GM12878 (cell line): ENCODE measurements around the gene PSMA7. TPM values are rescaled to one million over a fixed set of nuclear protein-coding genes. Genes with fewer than 3 reads are reported as not detected.

ENCODE experiments used
- ATAC-seq: fragments of 200-7000 bp; cut with Tn5 transposase; 3 replicates; pipeline ENCODE4 v1.9.1; 2020; ENCODE audit warnings: mild to moderate bottlenecking, moderate library complexity
- BruUV-seq: library from RNA; stranded (reverse); fragments of 400-500 nt; replicated peaks from 2 replicates; lab custom pipeline; 2021; lab: Mats Ljungman, UMichigan
- CTCF ChIA-PET: fragments of 300-600 bp; sonication (Branson Sonifier 250); formaldehyde crosslinking; extraction: SDS; loops from one replicate; lab custom pipeline; 2021; ENCODE audit warnings: inconsistent platforms; lab: Yijun Ruan, JAX
- POLR2A ChIA-PET: fragments of 350-600 bp; formaldehyde crosslinking; extraction: SDS; loops from one replicate; lab custom pipeline; 2021; ENCODE audit warnings: inconsistent platforms; lab: Charles Lee
- RAD21 ChIA-PET: fragments of 300-600 bp; sonication (Branson Sonifier 250); formaldehyde crosslinking; loops from one replicate; lab custom pipeline; 2023; ENCODE audit warnings: antibody characterized with exemption; ENCODE audit not compliant: unreplicated experiment; lab: Charles Lee
- SMC1A ChIA-PET: fragments of 300-600 bp; sonication (Branson Sonifier 250); formaldehyde crosslinking; loops from one replicate; lab custom pipeline; 2023; ENCODE audit not compliant: unreplicated experiment, uncharacterized antibody; lab: Charles Lee
- DNase-seq: peaks from one replicate; pipeline ENCODE4 v3.0.0-alpha.2; 2011; ENCODE audit warnings: low read depth, low spot score
- FAIRE-seq: peaks from 3 replicates; lab custom pipeline; 2011; peaks lifted over from hg19 to GRCh38; lab: Jason Lieb, UNC
- H2AFZ ChIP-seq: 2 replicates; pipeline ENCODE4 v1.6.0; 2011; ENCODE audit warnings: low read depth, low read length, control low read depth; ENCODE audit not compliant: control insufficient read depth
- H3K27ac ChIP-seq: 2 replicates; pipeline ENCODE4 v1.5.1; 2011; ENCODE audit warnings: control low read depth; ENCODE audit not compliant: control insufficient read depth, insufficient read depth
- H3K27me3 ChIP-seq, 2 experiments: replicated peaks in 1 of 2; 2 replicates each; pipeline versions ENCODE4 v1.6.0 to v1.6.1; 2011; ENCODE audit warnings: low read length in 1 of 2; ENCODE audit not compliant: control insufficient read depth in 2 of 2, insufficient read depth in 2 of 2
- H3K36me3 ChIP-seq, 2 experiments: 2 replicates each; pipeline ENCODE4 v1.5.1; 2011; ENCODE audit warnings: low read length in 1 of 2; ENCODE audit not compliant: control insufficient read depth in 2 of 2, insufficient read depth in 2 of 2
- H3K4me1 ChIP-seq: 2 replicates; pipeline ENCODE4 v1.6.1; 2011; ENCODE audit warnings: mild to moderate bottlenecking, low read length, moderate library complexity, mixed read lengths; ENCODE audit not compliant: control insufficient read depth, insufficient read depth
- H3K4me2 ChIP-seq: 2 replicates; pipeline ENCODE4 v1.6.0; 2011; ENCODE audit warnings: control low read depth; ENCODE audit not compliant: control insufficient read depth, insufficient read depth
- H3K4me3 ChIP-seq: fragments of 200-600 bp; sonication (generic); 2 replicates; pipeline ENCODE4 v1.5.1; 2016
- H3K79me2 ChIP-seq: 2 replicates; pipeline ENCODE4 v1.6.0; 2011; ENCODE audit warnings: low read length; ENCODE audit not compliant: control insufficient read depth, insufficient read depth
- H3K9ac ChIP-seq: 2 replicates; pipeline ENCODE4 v1.8.0; 2011; ENCODE audit warnings: low read length, control low read depth, mixed read lengths; ENCODE audit not compliant: control insufficient read depth, insufficient read depth
- H3K9me3 ChIP-seq: replicated peaks from 3 replicates; pipeline ENCODE4 v1.5.1; 2011; ENCODE audit warnings: mild to moderate bottlenecking, low read length; ENCODE audit not compliant: control insufficient read depth, insufficient read depth
- H4K20me1 ChIP-seq: 2 replicates; pipeline ENCODE4 v1.6.0; 2011; ENCODE audit not compliant: control insufficient read depth, insufficient read depth
- BHLHE40 ChIP-seq, 2 experiments: fragments of 450-650 bp in 1 of 2; IDR thresholded peaks; 2 replicates each; pipeline ENCODE4 v1.6.1; 2011 to 2017; ENCODE audit warnings: low read depth in 2 of 2, borderline replicate concordance in 1 of 2, improper control_type of control experiment in 1 of 2, low read length in 1 of 2, mild to moderate bottlenecking in 1 of 2
- CBX3 ChIP-seq: fragments of 200-600 bp; sonication (generic); IDR thresholded peaks from 2 replicates; pipeline ENCODE4 v1.6.1; 2016; ENCODE audit warnings: low read depth, borderline replicate concordance
- EP300 ChIP-seq, 2 experiments: fragments of 150-350 bp in 1 of 2; IDR thresholded peaks; 2 replicates each; pipeline ENCODE4 v1.6.1; 2011 to 2012; ENCODE audit warnings: low read depth in 2 of 2, low read length in 2 of 2, borderline replicate concordance in 1 of 2, improper control_type of control experiment in 1 of 2, inconsistent platforms in 1 of 2; ENCODE audit not compliant: control insufficient read depth in 1 of 2
- GATAD2B ChIP-seq: fragments of 450-650 bp; conservative IDR thresholded peaks from 2 replicates; pipeline ENCODE4 v1.6.1; 2017; ENCODE audit warnings: low read depth, mild to moderate bottlenecking, moderate library complexity
- IKZF2 ChIP-seq, 2 experiments: fragments of 450-650 bp; IDR thresholded peaks; 2 replicates each; pipeline ENCODE4 v1.6.1; 2017; ENCODE audit warnings: mild to moderate bottlenecking in 2 of 2, moderate library complexity in 2 of 2
- KAT2A ChIP-seq: conservative IDR thresholded peaks from 2 replicates; pipeline ENCODE4 v1.6.1; 2011; ENCODE audit warnings: low read depth, low read length; ENCODE audit not compliant: control insufficient read depth
- KLF5 ChIP-seq: fragments of 450-650 bp; IDR thresholded peaks from 2 replicates; pipeline ENCODE4 v1.6.1; 2014; ENCODE audit warnings: mild to moderate bottlenecking; ENCODE audit not compliant: partially characterized antibody
- MYB ChIP-seq: fragments of 150-350 bp; IDR thresholded peaks from 2 replicates; pipeline ENCODE4 v1.6.1; 2014; ENCODE audit warnings: mild to moderate bottlenecking, low read depth, low read length, borderline replicate concordance
- NBN ChIP-seq: fragments of 450-650 bp; IDR thresholded peaks from 2 replicates; pipeline ENCODE4 v1.6.1; 2016
- PML ChIP-seq: IDR thresholded peaks from 2 replicates; pipeline ENCODE4 v1.6.1; 2012; ENCODE audit warnings: low read length, inconsistent platforms
- RAD51 ChIP-seq: fragments of 450-650 bp; IDR thresholded peaks from 2 replicates; pipeline ENCODE4 v1.6.1; 2016; ENCODE audit warnings: moderate library complexity, mild to moderate bottlenecking, inconsistent platforms
- RCOR1 ChIP-seq: conservative IDR thresholded peaks from 2 replicates; pipeline ENCODE4 v1.6.1; 2012; ENCODE audit warnings: low read depth, low read length, improper control_type of control experiment
- SP1 ChIP-seq: IDR thresholded peaks from one replicate; pipeline ENCODE4 v1.6.1; 2011; ENCODE audit warnings: low read depth, low read length
- SREBF1 ChIP-seq: IDR thresholded peaks from 2 replicates; pipeline ENCODE4 v1.6.1; 2012; ENCODE audit warnings: mild to moderate bottlenecking, low read length
- YBX1 ChIP-seq: fragments of 450-650 bp; IDR thresholded peaks from 2 replicates; pipeline ENCODE4 v1.6.1; 2016; ENCODE audit warnings: antibody characterized with exemption
- WGBS: methylation state at CpG from one replicate; pipeline ENCODE4 v1.1.6; 2016; ENCODE audit warnings: low lambda C conversion rate; ENCODE audit not compliant: insufficient replicate concordance, insufficient coverage; ENCODE audit errors: missing lambda C conversion rate; 5-methylcytosine and 5-hydroxymethylcytosine counted together
- in situ Hi-C: fragments of 300-500 bp; cut with MboI; formaldehyde crosslinking; loops from 9 replicates; pipeline ENCODE4 v1.14.3; 2018; ENCODE audit warnings: mixed read lengths
- intact Hi-C: fragments of 100-400 bp; cut with micrococcal nuclease; formaldehyde crosslinking; loops from one replicate; pipeline ENCODE4 v1.14.2; 2022; ENCODE audit not compliant: unreplicated experiment
- polyA plus RNA-seq, 11 experiments: library from polyadenylated mRNA; depleted of rRNA in 4 of 11; unstranded in 6 of 11; stranded (reverse) in 5 of 11; fragments of >200 nt; fragmentation: Nextera tagmentation in 4 of 11; fragmentation: Illumina TruSeq in 1 of 11; extraction: Ambion mirVana in 4 of 11; extraction: Trizol in 1 of 11; gene quantifications; 1 replicate in 1 of 11; 2 replicates in 10 of 11; pipeline versions ENCODE4 v1.2.1 to v1.2.3, GENCODE V29; 2011 to 2016; ENCODE audit warnings: inconsistent platforms in 2 of 11, missing spikeins in 2 of 11, low read depth in 1 of 11
- total RNA-seq, 4 experiments: library from RNA; depleted of rRNA in 3 of 4; stranded (reverse); fragments of >200 nt in 3 of 4; fragmentation: Illumina TruSeq in 1 of 4; extraction: Trizol in 1 of 4; gene quantifications; 2 replicates each; pipeline versions ENCODE4 v1.2.1 to v1.2.3, GENCODE V29; 2013 to 2021
- TF ChIP-seq, protein P1 (sequence below): IDR thresholded peaks from 2 replicates; pipeline ENCODE4 v1.6.1; 2011; ENCODE audit warnings: mild to moderate bottlenecking, low read depth, low read length, moderate library complexity; ENCODE audit not compliant: insufficient replicate concordance
- TF ChIP-seq, protein P2 (sequence below): IDR thresholded peaks from 2 replicates; pipeline ENCODE4 v1.6.1; 2012; ENCODE audit warnings: low read length, inconsistent platforms
- TF ChIP-seq, protein P3 (sequence below): fragments of 150-350 bp; IDR thresholded peaks from 2 replicates; pipeline ENCODE4 v1.6.1; 2016; ENCODE audit warnings: low read depth, low read length

PSMA7 gene
- total and polyA plus RNA-seq, 10 of the 15 experiments (the other 5 are each of a cell fraction or from before 2014, with no cell fraction given) = 216 to 857 (median 368) TPM

DNA sequence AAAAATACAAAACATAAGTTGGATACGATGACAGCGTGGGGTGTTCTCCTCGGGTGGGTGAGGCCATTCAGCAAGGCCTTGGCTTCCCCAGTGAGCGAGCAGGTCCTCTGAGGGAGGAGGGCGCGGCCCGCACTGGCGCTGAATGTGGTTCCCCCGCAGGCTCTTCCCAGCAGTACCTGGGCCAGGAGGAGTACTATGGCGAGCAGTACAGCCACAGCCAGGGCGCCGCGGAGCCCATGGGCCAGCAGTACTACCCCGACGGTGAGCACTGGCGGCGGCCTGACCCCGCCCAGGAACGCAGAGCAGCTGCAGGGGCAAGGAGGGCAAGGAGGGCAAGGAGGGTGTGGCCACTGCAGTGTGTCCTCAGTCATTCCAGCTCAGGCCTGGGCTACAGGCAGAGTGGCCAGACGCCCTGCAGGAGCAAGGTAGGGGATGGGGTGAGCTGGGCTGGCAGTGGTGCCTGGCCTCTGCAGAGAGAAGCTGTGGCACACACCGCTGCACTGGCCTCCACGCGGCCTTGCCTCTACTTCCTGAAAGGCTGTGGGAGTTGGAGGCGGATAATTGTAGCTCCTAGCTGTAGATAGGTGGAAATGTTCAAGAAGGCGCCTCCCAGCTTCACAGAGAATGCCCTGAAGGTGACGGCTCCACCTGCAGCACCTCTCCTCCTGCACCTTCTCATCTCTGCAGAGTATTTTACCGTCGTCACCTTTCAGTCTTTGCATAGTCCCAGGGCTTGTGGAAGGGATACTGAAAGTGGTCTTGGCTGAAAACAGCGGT is 21.0 kb upstream of the PSMA7 start:
- no peak for ATAC-seq
- POLR2A ChIA-PET = no interaction called here
- no peak for TF ChIP-seq EP300 (IDR thresholded peaks at IDR 0.05; ENCODE audit: borderline replicate concordance in 1 of 2, control insufficient read depth in 1 of 2, low read depth in 2 of 2, low read length in 2 of 2)
- TF ChIP-seq, protein P1, sequence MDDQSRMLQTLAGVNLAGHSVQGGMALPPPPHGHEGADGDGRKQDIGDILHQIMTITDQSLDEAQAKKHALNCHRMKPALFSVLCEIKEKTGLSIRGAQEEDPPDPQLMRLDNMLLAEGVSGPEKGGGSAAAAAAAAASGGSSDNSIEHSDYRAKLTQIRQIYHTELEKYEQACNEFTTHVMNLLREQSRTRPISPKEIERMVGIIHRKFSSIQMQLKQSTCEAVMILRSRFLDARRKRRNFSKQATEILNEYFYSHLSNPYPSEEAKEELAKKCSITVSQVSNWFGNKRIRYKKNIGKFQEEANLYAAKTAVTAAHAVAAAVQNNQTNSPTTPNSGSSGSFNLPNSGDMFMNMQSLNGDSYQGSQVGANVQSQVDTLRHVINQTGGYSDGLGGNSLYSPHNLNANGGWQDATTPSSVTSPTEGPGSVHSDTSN = no peak
- no peak for TF ChIP-seq RCOR1
- TF ChIP-seq IKZF2 (IDR thresholded peaks at IDR 0.05) = no peak
- no peak for TF ChIP-seq CBX3
- TF ChIP-seq, protein P2, sequence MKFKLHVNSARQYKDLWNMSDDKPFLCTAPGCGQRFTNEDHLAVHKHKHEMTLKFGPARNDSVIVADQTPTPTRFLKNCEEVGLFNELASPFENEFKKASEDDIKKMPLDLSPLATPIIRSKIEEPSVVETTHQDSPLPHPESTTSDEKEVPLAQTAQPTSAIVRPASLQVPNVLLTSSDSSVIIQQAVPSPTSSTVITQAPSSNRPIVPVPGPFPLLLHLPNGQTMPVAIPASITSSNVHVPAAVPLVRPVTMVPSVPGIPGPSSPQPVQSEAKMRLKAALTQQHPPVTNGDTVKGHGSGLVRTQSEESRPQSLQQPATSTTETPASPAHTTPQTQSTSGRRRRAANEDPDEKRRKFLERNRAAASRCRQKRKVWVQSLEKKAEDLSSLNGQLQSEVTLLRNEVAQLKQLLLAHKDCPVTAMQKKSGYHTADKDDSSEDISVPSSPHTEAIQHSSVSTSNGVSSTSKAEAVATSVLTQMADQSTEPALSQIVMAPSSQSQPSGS = no peak
- TF ChIP-seq, protein P3, sequence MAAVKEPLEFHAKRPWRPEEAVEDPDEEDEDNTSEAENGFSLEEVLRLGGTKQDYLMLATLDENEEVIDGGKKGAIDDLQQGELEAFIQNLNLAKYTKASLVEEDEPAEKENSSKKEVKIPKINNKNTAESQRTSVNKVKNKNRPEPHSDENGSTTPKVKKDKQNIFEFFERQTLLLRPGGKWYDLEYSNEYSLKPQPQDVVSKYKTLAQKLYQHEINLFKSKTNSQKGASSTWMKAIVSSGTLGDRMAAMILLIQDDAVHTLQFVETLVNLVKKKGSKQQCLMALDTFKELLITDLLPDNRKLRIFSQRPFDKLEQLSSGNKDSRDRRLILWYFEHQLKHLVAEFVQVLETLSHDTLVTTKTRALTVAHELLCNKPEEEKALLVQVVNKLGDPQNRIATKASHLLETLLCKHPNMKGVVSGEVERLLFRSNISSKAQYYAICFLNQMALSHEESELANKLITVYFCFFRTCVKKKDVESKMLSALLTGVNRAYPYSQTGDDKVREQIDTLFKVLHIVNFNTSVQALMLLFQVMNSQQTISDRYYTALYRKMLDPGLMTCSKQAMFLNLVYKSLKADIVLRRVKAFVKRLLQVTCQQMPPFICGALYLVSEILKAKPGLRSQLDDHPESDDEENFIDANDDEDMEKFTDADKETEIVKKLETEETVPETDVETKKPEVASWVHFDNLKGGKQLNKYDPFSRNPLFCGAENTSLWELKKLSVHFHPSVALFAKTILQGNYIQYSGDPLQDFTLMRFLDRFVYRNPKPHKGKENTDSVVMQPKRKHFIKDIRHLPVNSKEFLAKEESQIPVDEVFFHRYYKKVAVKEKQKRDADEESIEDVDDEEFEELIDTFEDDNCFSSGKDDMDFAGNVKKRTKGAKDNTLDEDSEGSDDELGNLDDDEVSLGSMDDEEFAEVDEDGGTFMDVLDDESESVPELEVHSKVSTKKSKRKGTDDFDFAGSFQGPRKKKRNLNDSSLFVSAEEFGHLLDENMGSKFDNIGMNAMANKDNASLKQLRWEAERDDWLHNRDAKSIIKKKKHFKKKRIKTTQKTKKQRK = no peak
- no peak for TF ChIP-seq KLF5
- no peak for TF ChIP-seq MYB
- no peak for TF ChIP-seq KAT2A
- TF ChIP-seq GATAD2B = no peak
- no peak for TF ChIP-seq SREBF1
- no peak for TF ChIP-seq NBN
- TF ChIP-seq RAD51 = no peak
- no peak for TF ChIP-seq PML
- TF ChIP-seq SP1 = no peak
- TF ChIP-seq YBX1 = no peak
- no peak for TF ChIP-seq BHLHE40 (IDR thresholded peaks at IDR 0.05; ENCODE audit: borderline replicate concordance in 1 of 2, low read depth in 2 of 2, low read length in 1 of 2)

More for the DNA sequence above, 21.0 kb upstream of the PSMA7 start:
- Histone ChIP-seq H3K9me3 (no peaks in the 10 kb centered on the region), H3K27ac (no peak overlapping the region), H3K4me3 (no peak overlapping the region), H3K27me3 (no peaks in the 10 kb centered on the region), H4K20me1 (no peaks in the 10 kb centered on the region), H3K79me2 (no peaks in the 10 kb centered on the region), H2AFZ (no peak overlapping the region), H3K4me1 (peaks cover 7% of the 10 kb centered on the region), H3K9ac (no peak overlapping the region), H3K36me3 (peaks cover 10 to 42% of the 10 kb centered on the region in 2 experiments; a peak in 3 of 4 replicates), H3K4me2 (no peak overlapping the region)
- no peak for FAIRE-seq
- ChIA-PET CTCF (no interaction called here), SMC1A (interaction anchor here (0.6 kb wide), 1 partner anchor 25 kb away, joined by 3 read pairs; no protein-coding TSS in a partner anchor), RAD21 (no interaction called here)
- BruUV-seq = no TSS peak
- intact Hi-C loops (no loop called here), in situ Hi-C loops (no loop called here)
- no peak for DNase-seq
- 98% methylated on average over 29 of the region's 29 CpGs for whole genome bisulfite sequencing
